H1 (cell line): ENCODE results near the gene ELFN1. TPM values are rescaled to one million over a fixed set of nuclear protein-coding genes. Genes with fewer than 3 reads are reported as not detected.

Experiments used
- CTCF ChIA-PET: fragments of 300-600 bp; sonication (Branson Sonifier 250); formaldehyde crosslinking; loops from one replicate; lab custom pipeline; 2021; ENCODE audit not compliant: partially characterized antibody; lab: Charles Lee
- POLR2A ChIA-PET: fragments of 300-600 bp; sonication (Branson Sonifier 250); formaldehyde crosslinking; loops from one replicate; lab custom pipeline; 2021; ENCODE audit warnings: inconsistent platforms; ENCODE audit not compliant: partially characterized antibody; lab: Charles Lee
- DNase-seq, 2 experiments: peaks; one replicate each; pipeline versions ENCODE4 v3.0.0 to v3.0.0-alpha.2; 2010 to 2022; ENCODE audit warnings: low spot score in 2 of 2, low read depth in 1 of 2, mixed read lengths in 1 of 2
- FAIRE-seq: peaks from 2 replicates; lab custom pipeline; 2011; peaks lifted over from hg19 to GRCh38; lab: Jason Lieb, UNC
- H2AFZ ChIP-seq: 2 replicates; pipeline ENCODE4 v1.8.1; 2012; ENCODE audit warnings: low read length, inconsistent platforms
- H2AK5ac ChIP-seq: 2 replicates; pipeline ENCODE4 v1.6.1; 2013; ENCODE audit warnings: low read depth, low read length
- H2BK120ac ChIP-seq: replicated peaks from 2 replicates; pipeline ENCODE3; 2013; ENCODE audit warnings: low read depth, low read length, inconsistent platforms
- H2BK12ac ChIP-seq: 2 replicates; pipeline ENCODE4 v1.6.1; 2013; ENCODE audit warnings: low read depth, low read length
- H2BK15ac ChIP-seq: 2 replicates; pipeline ENCODE4 v1.6.1; 2013; ENCODE audit warnings: low read length
- H2BK20ac ChIP-seq: 2 replicates; pipeline ENCODE4 v1.6.1; 2013; ENCODE audit warnings: low read length
- H2BK5ac ChIP-seq: 2 replicates; pipeline ENCODE4 v1.6.1; 2013; ENCODE audit warnings: low read depth, low read length
- H3K14ac ChIP-seq: 2 replicates; pipeline ENCODE4 v1.6.1; 2013; ENCODE audit warnings: inconsistent platforms; ENCODE audit not compliant: insufficient read length
- H3K18ac ChIP-seq: 2 replicates; pipeline ENCODE4 v1.6.1; 2013; ENCODE audit warnings: low read length; ENCODE audit errors: extremely low read depth
- H3K23ac ChIP-seq: 2 replicates; pipeline ENCODE4 v1.6.1; 2013; ENCODE audit warnings: inconsistent platforms; ENCODE audit not compliant: insufficient read length
- H3K23me2 ChIP-seq: 2 replicates; pipeline ENCODE4 v1.6.1; 2013; ENCODE audit warnings: low read depth, low read length
- H3K27ac ChIP-seq: 2 replicates; pipeline ENCODE4 v1.6.1; 2011; ENCODE audit warnings: low read depth, low read length, inconsistent platforms
- H3K27me3 ChIP-seq, 4 experiments: replicated peaks in 1 of 4; 1 replicate in 1 of 4; 2 replicates in 3 of 4; pipeline versions ENCODE4 v1.6.1 to v1.8.1; 2011 to 2013; ENCODE audit warnings: low read length in 3 of 4, mild to moderate bottlenecking in 3 of 4, inconsistent platforms in 2 of 4, mixed read lengths in 2 of 4, moderate library complexity in 1 of 4; ENCODE audit not compliant: control insufficient read depth in 3 of 4, insufficient read depth in 3 of 4; ENCODE audit errors: extremely low read depth in 1 of 4
- H3K36me3 ChIP-seq, 4 experiments: 2 replicates each; pipeline versions ENCODE4 v1.6.1 to v1.8.1; 2011 to 2013; ENCODE audit warnings: mild to moderate bottlenecking in 4 of 4, low read length in 3 of 4, moderate library complexity in 2 of 4, control low read depth in 1 of 4, inconsistent platforms in 1 of 4; ENCODE audit not compliant: insufficient read depth in 4 of 4, control insufficient read depth in 2 of 4
- H3K4ac ChIP-seq: replicated peaks from 2 replicates; pipeline ENCODE3; 2013; ENCODE audit warnings: low read length, low read depth, mixed read lengths, inconsistent platforms; ENCODE audit not compliant: insufficient read length
- H3K4me1 ChIP-seq, 4 experiments: replicated peaks in 1 of 4; 1 replicate in 1 of 4; 2 replicates in 3 of 4; pipeline versions ENCODE4 v1.6.1 to v1.8.1; 2011 to 2013; ENCODE audit warnings: low read length in 3 of 4, inconsistent platforms in 2 of 4, mixed read lengths in 1 of 4; ENCODE audit not compliant: insufficient read depth in 4 of 4, control insufficient read depth in 3 of 4
- H3K4me2 ChIP-seq, 2 experiments: 2 replicates each; pipeline versions ENCODE4 v1.6.1 to v1.8.1; 2011 to 2013; ENCODE audit warnings: low read depth in 2 of 2, low read length in 2 of 2, control low read depth in 1 of 2, inconsistent platforms in 1 of 2, mild to moderate bottlenecking in 1 of 2; ENCODE audit not compliant: insufficient read depth in 1 of 2
- H3K4me3 ChIP-seq, 4 experiments: fragments of 200-600, 300-600 bp in 1 of 4; sonication (generic), shearing (Covaris generic), sonication (Bioruptor Twin) in 1 of 4; 2 replicates each; pipeline versions ENCODE4 v1.5.1 to v1.8.1; 2011 to 2016; ENCODE audit warnings: low read length in 4 of 4, low read depth in 3 of 4, control low read depth in 2 of 4, inconsistent platforms in 2 of 4, mild to moderate bottlenecking in 2 of 4, mixed read lengths in 1 of 4, moderate library complexity in 1 of 4; ENCODE audit not compliant: insufficient read depth in 2 of 4; ENCODE audit errors: extremely low read depth in 1 of 4
- H3K56ac ChIP-seq: replicated peaks from 2 replicates; pipeline ENCODE3; 2013; ENCODE audit warnings: low read depth, mild to moderate bottlenecking, mixed read lengths, low read length, inconsistent platforms; ENCODE audit not compliant: insufficient read length
- H3K79me1 ChIP-seq: 2 replicates; pipeline ENCODE4 v1.6.1; 2013; ENCODE audit warnings: low read depth, low read length, control low read depth
- H3K79me2 ChIP-seq, 2 experiments: 2 replicates each; pipeline versions ENCODE4 v1.6.1 to v1.8.1; 2012 to 2013; ENCODE audit warnings: low read length in 2 of 2, mild to moderate bottlenecking in 2 of 2, inconsistent platforms in 1 of 2; ENCODE audit not compliant: insufficient read depth in 2 of 2, control insufficient read depth in 1 of 2
- H3K9ac ChIP-seq, 4 experiments: replicated peaks in 1 of 4; 1 replicate in 1 of 4; 2 replicates in 3 of 4; pipeline versions ENCODE4 v1.6.1 to v1.8.1; 2011 to 2013; ENCODE audit warnings: low read depth in 3 of 4, low read length in 3 of 4, control low read depth in 2 of 4, mild to moderate bottlenecking in 2 of 4, moderate library complexity in 2 of 4, inconsistent platforms in 1 of 4; ENCODE audit errors: extremely low read depth in 1 of 4
- H3K9me3 ChIP-seq, 2 experiments: 2 replicates each; pipeline versions ENCODE4 v1.6.1 to v1.8.1; 2012 to 2013; ENCODE audit warnings: mild to moderate bottlenecking in 2 of 2, moderate library complexity in 2 of 2, control low read depth in 1 of 2, inconsistent platforms in 1 of 2, low read depth in 1 of 2, low read length in 1 of 2, mixed read lengths in 1 of 2; ENCODE audit not compliant: insufficient read depth in 2 of 2
- H4K20me1 ChIP-seq, 2 experiments: replicated peaks in 1 of 2; 2 replicates each; pipeline versions ENCODE3 to v1.8.1; 2011 to 2013; ENCODE audit warnings: inconsistent platforms in 2 of 2, low read length in 2 of 2, mild to moderate bottlenecking in 1 of 2; ENCODE audit not compliant: insufficient read depth in 2 of 2, control insufficient read depth in 1 of 2
- H4K5ac ChIP-seq: 2 replicates; pipeline ENCODE4 v1.6.1; 2013; ENCODE audit warnings: low read length, low read depth, mixed read lengths, inconsistent platforms; ENCODE audit not compliant: insufficient read length
- H4K8ac ChIP-seq: 2 replicates; pipeline ENCODE4 v1.8.0; 2013; ENCODE audit warnings: mild to moderate bottlenecking, moderate library complexity, low read length, inconsistent platforms; ENCODE audit not compliant: insufficient read depth; ENCODE audit errors: extremely low read depth
- H4K91ac ChIP-seq: replicated peaks from 2 replicates; pipeline ENCODE3; 2013; ENCODE audit warnings: low read length, mixed read lengths, inconsistent platforms; ENCODE audit not compliant: insufficient read length
- MAX ChIP-seq: IDR thresholded peaks from 2 replicates; pipeline ENCODE4 v1.6.1; 2012; ENCODE audit warnings: inconsistent platforms
- TAF7 ChIP-seq: optimal IDR thresholded peaks from 2 replicates; pipeline ENCODE3; 2011; ENCODE audit warnings: low read depth, mild to moderate bottlenecking, inconsistent platforms, low read length, moderate library complexity, borderline replicate concordance
- TEAD4 ChIP-seq: IDR thresholded peaks from 2 replicates; pipeline ENCODE4 v1.6.1; 2012; ENCODE audit warnings: low read depth, low read length, inconsistent platforms, mixed read lengths
- ZNF274 ChIP-seq: IDR thresholded peaks from 2 replicates; pipeline ENCODE4 v1.7.0; 2012; ENCODE audit warnings: low read length, borderline replicate concordance; ENCODE audit errors: extremely low read depth
- WGBS, 2 experiments: shearing (Covaris generic) in 1 of 2; methylation state at CpG; one replicate each; pipeline versions ENCODE4 v1.1.6 to v1.1.7; 2013 to 2015; ENCODE audit warnings: low lambda C conversion rate in 2 of 2, mixed read lengths in 2 of 2, inconsistent platforms in 1 of 2, low coverage in 1 of 2, missing lambda C conversion rate in 1 of 2; ENCODE audit not compliant: insufficient replicate concordance in 2 of 2, insufficient coverage in 1 of 2, insufficient read length in 1 of 2; ENCODE audit errors: extremely low coverage in 1 of 2, missing lambda C conversion rate in 1 of 2; 5-methylcytosine and 5-hydroxymethylcytosine counted together
- polyA plus RNA-seq, 7 experiments: library from polyadenylated mRNA; depleted of rRNA in 3 of 7; stranded (reverse) in 5 of 7; unstranded in 2 of 7; fragments of >200 nt in 5 of 7; fragments of 200-250 nt in 2 of 7; gene quantifications; 1 replicate in 5 of 7; 2 replicates in 1 of 7; 4 replicates in 1 of 7; pipeline versions ENCODE4 v1.2.1 to v1.2.3, GENCODE V29; 2011 to 2013; ENCODE audit warnings: missing spikeins in 2 of 7, mixed read lengths in 2 of 7
- total RNA-seq: library from RNA; stranded (reverse); fragmentation: NEBNext Ultra II Directional; extraction: Animal tissue kit (Norgen Biotek cat#: 25700); gene quantifications from 2 replicates; pipeline ENCODE4 v1.2.1, GENCODE V29; 2021

The ELFN1 gene
- total and polyA plus RNA-seq, 2 of the 8 experiments (the other 6 are each of a cell fraction or from before 2014, with no cell fraction given): 2.0 to 4.5 TPM

DNA sequence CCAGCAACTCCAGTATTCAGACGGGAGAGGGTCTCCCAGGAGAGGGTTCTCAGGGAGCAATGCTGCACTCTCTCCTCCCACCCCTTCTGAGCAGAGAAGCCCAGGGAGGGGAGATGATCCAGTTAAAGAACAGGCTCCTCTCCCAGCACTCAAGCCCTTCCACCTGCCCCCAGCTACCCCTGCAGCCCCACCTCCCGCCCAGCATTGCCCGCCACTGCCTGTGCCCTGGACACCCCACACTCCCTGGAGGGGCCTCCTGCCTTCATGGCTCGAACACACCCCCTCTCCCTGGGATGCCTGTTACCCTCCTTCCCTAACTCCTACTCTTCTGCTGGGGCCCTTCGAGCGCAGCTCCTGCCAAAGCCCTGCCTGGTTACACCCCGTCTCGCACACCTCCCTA is 66.8 kb downstream of the ELFN1 start:
- Histone ChIP-seq H2AFZ (no peak overlapping the region), H3K18ac (no peak overlapping the region), H2AK5ac (no peak overlapping the region), H2BK5ac (no peak overlapping the region), H3K36me3 (no peaks in the 10 kb centered on the region), H3K27me3 (no peaks in the 10 kb centered on the region; a peak in 1 of 7 replicates), H3K4me1 (peaks cover 0 to 3% (median 0%) of the 10 kb centered on the region in 4 experiments; a peak in 3 of 7 replicates), H4K5ac (no peak overlapping the region), H2BK12ac (no peak overlapping the region), H3K4me2 (no peak overlapping the region), H3K4ac (no peak overlapping the region), H3K23ac (no peak overlapping the region), H4K91ac (no peak overlapping the region), H3K9ac (no peak overlapping the region), H3K79me2 (no peaks in the 10 kb centered on the region), H4K20me1 (no peaks in the 10 kb centered on the region), H4K8ac (no peak overlapping the region), H2BK15ac (no peak overlapping the region), H3K4me3 (no peak overlapping the region), H3K9me3 (no peaks in the 10 kb centered on the region), H2BK120ac (no peak overlapping the region), H2BK20ac (no peak overlapping the region), H3K56ac (no peak overlapping the region), H3K14ac (no peak overlapping the region), H3K23me2 (no peaks in the 10 kb centered on the region), H3K27ac (no peak overlapping the region), H3K79me1 (no peaks in the 10 kb centered on the region)
- WGBS, 2 experiments: 85% methylated on average over 8 of the region's 8 CpGs; no CpG with 5 or more reads in 1 of the 2 experiments
- DNase-seq (no peak), FAIRE-seq (no peak)
- CTCF ChIA-PET: interaction anchor here (0.7 to 1.2 kb wide), 6 partner anchors 8 to 73 kb away, joined by 3 to 4 read pairs (median 3); no protein-coding TSS in a partner anchor
- POLR2A ChIA-PET: no interaction called here
- no peak for TF ChIP-seq MAX
- no peak for TF ChIP-seq TAF7
- no peak for TF ChIP-seq ZNF274
- TF ChIP-seq TEAD4: no peak
